COLO668 (cell line): ENCODE data around the gene DNAJB13.
A peak's percentile ranks its signal among the peaks of the same experiment; 100 is the strongest.

Experiments used
- DNase-seq: peaks from one replicate; lab custom pipeline; 2025; ENCODE audit not compliant: unreplicated experiment; lab: John Stamatoyannopoulos, UW

Gene DNAJB13

DNA sequence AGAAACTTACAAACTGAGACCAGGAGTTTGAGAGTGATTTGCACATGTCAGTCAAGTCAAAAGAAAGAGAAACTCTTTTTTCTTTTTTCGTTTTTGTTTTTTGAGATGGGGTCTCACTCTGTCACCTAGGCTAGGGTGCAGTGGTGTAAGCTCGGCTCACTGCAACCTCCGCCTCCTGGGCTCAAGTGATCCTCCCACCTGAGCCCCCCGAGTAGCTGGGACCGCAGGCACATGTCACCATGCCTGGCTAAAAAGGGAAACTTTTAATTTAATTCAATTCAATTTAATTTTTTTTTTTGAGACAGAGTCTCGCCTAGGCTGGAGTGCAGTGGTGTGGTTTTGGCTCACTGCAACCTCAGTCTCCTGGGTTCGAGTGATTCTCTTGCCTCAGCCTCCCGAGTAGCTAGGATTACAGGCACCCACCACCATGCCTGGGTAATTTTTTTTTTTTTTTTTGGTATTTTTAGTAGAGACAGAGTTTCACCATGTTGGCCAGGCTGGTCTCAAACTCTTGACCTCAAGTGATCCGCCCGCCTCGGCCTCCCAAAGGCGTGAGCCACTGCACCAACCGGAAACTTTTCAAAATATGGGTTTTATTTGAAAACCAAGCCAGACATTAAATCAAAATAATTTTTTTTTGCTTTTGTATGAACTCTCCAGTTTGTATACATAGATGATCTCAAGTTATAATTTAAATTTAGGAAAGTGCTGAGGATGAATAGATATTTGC, 48.2 kb downstream of the DNAJB13 start:
- DNase-seq = no peak

DNA sequence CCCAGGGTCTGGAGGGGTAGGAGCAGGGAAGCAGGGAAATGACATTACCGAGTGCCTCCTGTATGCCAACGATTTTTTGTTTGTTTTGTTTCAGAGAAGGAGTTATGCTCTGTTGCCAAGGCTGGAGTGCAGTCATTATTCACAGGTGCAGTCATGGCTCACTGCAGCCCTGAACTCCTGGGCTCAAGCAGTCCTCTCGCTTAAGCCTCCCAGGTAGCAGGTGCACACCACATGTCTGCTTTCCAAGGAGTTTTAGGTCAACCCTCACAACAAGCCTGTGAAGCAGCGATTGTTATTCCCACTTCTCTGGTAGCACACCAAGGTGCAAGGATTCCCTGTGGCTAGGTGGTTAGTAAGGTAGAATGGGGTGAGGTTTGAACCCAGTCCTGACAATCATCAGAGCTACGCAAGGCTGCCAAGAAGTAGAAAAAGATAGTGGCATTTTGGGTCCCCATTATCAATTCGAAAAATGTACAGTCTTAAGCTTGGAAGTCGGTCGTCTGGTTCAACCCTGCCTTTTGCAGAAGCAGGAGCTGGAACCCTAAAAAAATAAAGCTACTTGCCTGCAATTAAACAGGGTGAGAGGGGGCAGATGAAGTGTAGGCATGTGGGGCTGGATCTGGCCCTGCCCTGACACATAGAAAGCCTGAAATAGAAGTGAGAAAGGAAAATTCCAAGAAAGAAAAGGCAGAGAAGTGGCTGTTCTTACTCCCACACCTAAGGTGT, 48.9 kb downstream of the DNAJB13 start:
- peak; percentile 74 for DNase-seq

DNA sequence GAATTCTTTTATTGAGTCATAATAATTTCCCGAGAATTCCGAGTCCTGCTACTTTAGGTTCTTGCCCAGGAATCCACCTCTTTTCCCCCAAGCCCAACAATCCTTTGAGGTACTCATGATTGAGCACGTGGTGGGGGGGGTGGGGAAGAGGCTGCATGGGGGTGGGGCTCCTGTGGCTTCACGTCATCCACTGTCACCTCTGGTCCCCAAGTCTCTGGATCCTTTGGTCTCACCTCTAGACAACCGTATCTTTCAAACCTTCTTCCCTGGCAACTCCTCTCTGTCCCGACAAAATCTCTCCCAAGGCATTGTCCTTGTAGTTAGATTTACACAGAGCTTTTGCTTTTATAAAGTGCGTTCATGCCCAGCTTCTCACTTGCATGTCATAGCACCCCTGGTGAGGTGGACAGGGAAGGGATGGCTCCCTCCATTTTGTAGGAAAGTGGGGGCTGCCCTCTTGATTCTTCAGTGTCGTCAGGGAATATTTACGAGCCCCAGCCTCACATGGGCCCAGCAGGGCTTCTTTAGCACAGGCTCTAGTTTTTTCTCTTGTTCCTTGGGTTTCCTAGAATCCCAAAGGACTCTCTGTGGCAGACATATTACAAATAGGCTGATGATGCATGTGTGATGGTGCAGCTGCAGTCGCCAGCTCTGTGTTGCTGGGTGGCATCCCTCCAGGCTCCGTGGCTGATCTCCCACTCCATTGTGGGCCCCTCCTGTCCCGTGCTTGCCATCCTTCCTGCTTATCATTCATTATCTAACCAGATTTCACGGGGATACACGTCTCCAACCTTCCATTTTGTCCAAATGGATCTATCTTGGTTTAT, 49.7 kb downstream of the DNAJB13 start:
- no peak for DNase-seq

DNA sequence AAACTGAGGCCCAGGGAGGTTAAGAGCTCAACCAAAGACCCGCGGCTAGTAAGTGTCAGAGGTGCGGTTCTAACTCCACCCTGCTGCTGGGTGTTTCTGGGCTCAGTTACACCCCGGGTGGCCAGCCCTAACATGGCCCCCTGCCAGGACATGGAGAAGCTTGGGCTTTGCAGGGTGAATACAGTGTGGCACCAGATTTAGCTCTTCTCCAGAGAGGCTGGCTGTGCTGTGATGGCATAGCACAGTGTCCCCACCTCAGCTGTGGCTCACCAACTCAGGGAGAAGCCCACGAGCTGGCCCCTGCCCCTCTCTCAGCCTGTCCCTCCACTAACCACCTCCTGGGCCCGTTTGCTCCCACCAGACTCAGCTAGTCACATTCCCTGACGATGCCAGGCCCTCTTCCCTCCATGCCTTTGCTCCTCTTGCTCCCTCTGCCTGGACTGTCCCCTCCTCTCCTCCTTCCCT, 51.0 kb downstream of the DNAJB13 start:
- no peak for DNase-seq

DNA sequence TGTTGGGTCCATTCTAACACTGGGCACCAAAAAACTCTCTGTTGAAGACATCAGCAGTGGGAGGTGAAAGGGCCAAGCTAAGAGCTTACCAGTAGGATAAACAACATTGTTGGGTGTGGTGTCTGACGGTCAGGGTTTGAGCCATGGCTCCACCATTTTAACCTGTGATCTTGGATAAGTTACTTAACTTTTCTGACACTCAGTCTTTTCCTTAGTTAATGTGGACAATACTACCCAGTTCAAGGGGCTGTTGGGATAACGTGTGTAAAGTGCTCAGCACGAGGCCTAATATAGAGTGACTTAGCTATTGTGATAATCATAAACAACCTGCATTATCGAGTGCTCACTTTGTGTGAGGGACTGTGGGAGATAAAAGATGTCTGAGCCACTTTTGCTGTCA, 52.0 kb downstream of the DNAJB13 start:
- DNase-seq = no peak

DNA sequence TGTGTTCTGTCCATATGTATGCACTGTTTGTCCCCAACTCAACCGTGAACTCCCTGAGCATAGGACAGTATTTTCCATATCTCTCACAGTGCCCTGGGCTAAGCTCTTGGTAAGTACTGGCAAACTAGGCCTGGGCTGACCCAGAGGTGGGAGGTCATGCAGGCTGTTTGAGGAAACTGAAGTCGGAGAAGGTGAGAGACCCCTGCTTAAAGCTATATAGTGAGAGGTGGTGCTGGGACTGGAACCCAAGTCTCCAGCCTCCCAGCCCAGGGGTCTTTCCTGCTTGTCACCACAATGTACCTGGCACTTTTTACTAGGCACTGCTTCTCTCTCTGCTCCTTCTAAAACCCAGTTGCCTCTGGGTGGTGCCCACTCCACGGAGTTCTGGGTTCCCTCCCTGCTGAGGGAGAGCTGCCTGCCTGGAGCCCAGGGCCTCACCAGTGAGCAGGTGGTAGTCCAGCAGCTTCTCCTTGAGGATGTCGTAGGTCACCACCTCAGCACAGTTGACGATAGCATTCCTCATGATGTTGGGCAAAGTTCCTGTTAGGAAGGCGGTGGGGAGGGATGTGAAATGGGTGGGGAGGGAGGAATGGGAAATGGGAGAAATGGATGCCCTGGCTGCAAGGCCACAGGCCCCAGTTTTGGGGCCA, 53.3 kb downstream of the DNAJB13 start:
- no peak for DNase-seq

DNA sequence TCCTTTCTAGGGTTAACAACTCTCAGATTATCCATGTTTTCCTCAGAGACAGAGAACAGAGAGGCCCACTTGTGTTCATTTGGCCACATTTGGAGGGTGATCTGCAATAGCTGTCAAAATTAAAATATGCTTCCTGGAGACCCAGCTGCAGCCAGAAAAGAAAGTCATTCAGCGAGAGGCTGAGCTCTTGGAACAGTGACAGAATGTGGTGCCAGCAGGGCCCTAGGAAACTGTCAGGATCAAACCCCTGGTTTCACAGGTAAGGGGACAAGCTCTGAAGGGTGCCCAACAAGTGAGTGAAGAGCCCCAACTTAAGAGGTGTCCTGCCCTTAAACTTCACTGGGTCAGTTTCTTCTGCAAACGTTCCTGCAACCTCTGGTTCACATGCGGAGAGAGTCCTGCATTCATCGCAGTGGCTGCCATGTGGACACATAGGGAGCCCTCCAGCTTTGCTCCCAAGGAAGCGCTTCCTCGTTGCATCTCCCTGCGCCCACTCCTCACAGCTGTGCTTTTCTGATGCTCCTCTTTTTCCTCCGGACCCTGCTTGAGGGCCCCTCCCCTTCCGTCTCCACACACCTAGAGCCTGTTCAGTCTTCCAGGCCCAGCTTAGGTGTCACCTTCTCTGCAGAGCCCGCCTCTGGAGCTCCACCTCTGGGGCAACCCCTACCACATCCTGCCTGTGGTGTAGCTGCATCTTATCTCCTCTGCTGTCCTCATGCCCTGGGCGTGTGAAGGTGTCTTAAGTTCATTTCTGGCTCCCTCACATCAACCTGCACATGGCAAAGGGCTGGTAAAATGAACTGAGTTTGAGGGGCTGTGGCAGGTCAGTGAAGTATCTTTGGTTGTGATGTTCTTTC, 54.2 kb downstream of the DNAJB13 start:
- DNase-seq = no peak

DNA sequence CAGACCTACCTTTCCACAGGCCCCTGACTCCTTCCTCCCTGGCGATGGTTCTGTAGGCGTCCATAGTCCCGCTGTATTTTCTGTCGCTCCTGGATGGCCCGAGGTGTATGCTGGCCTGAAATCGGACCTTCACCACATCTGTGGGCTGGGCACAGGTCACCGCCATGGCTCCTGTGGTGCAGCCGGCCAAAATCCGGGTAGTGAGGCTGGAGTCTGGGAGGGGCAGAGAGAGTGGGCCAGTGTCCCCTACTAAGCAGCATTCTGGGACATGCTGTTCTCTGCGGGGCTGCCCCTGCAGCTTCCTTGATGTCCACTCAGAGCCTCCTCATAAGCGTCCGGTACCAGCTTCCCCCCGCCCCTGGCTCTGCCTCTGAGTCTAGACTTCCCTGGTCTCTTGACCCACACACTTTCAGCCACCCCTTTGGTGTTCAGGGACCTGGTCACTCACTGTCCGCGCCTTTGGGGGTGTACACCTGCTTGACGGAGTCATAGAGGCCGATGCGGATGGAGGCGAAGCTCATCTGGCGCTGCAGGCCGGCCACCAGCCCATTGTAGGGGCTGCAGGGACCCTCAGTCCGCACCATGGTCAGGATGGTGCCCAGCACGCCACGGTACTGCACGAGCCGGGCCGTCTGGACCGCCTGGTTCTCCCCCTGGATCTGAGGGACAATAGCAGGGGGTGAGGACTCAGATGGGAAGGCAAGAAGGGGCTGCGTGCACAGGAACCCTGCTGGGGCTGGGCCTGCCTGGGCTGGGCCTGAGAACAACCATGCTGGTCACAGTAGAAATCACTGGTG, 55.1 kb downstream of the DNAJB13 start:
- no peak for DNase-seq

DNA sequence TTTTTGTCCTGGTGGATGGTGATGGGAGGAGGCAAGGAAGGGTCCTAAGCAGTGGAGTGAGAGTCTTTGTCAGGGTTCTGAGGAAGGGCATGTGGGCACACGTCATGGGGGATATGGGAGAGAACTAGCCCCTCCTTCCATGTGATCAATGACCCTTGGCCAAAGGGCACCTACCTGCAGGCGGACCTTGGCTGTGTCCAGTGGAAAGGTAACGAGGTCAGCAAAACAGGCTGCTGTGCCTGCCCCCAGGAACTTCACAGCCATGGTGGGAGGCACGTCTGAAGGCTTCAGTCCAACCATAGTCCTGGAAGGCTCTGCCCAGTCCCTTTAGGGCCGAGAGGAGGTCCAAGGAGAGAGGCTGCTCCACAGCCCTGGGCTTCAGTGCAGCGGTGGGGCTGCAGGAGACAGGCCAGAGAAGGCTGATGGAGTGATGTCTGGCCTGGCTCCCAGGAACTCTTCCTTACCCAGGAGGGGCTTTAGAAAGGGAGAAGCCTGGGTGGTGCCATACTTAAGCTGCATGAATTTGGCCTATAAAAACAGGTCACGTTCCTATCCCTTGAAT, 56.0 kb downstream of the DNAJB13 start:
- no peak for DNase-seq

DNA sequence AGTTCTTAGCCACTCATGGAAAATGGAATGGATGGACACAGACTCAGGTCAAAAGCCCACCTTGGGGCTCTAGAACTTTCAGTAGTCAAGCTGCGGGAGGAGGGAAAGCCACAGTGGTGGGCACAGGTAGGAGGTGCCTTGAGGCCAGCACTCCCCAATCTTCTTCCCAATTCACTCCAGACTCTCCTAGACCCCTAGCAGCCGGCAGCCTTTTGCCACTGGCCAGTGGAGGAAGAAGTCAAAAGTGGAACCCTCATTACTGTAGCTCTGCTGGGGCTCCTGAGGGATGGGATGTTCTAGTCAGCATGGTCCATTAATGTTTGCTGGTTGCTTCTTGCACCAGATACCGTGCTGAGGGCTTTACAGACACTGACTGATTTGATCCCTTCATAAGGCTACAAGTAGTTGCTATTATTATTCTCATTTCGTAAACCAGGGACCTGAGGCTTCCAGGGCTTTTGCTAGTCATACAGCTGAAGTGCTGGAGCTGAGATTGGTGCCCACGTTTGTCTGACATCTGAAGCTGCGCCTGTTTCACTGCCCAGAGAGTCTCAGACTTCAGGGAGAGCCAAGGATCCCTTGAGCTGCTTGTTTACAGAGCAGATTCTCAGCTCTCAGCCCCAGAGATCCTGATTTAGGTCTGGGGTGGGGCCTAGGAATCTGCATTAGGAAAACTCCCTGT, 57.0 kb downstream of the DNAJB13 start:
- DNase-seq = no peak

DNA sequence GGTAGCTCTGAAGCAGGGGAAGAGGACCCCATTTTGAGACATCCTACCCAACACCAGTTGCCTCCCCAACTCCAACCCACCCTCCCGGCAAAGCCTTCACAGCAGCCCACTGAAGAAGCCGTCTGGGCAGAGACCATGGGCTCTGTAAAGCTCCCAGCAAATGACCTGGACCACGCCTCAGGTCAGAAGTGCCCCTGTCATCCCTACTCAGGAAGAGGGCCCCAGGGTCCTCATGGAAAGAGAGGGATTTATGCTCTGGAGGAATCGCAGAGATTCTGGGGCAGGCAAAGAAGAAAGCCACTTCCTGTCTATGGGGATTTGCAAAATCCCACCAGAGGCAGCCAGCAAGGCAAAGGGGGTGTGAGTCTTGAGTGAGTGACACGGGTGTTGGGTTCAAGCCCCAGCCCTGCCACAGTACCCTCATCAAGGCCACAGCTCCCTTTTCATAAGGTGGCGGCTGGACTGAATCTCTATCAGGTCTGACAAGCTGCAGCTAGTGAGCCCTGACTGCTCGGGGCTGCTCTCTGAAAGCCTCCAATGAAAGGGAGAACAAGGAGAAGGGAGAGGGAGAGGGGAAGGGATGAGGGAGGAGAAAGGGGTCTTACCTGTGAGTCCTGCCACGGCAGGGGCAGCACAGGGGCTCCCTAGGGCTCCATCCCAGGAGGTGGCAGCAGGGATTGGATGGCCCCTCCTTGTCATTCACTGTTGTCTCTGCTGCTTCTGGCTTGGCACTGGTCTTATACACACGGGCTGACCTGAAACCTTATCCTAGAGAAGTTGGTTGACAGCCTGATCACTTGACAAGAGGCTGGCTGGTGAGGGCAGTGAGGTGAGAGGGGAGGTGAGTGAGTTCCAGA, 57.8 kb downstream of the DNAJB13 start, which contains the start of gene UCP3:
UCP3 (minus strand) TSS at position 713 of the 857 bp plus-strand sequence. CDS start 2,043 bp downstream, outside the sequence.
- DNase-seq = no peak

DNA sequence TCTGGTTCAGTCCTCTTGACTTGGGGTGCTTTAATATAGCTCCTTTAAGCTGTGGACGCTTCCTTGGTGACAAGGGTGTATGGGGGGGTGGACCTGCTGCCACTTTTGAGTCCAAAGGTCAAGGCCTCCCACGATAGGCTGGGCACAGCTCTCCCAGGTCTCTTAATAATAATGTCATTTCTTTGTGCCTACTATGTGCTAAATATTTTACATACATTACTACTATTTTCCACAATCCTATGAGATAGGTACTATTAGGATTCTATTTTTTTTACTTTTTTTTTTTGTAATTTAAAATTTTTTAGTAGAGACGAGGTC, 58.4 kb downstream of the DNAJB13 start:
- no peak for DNase-seq

DNA sequence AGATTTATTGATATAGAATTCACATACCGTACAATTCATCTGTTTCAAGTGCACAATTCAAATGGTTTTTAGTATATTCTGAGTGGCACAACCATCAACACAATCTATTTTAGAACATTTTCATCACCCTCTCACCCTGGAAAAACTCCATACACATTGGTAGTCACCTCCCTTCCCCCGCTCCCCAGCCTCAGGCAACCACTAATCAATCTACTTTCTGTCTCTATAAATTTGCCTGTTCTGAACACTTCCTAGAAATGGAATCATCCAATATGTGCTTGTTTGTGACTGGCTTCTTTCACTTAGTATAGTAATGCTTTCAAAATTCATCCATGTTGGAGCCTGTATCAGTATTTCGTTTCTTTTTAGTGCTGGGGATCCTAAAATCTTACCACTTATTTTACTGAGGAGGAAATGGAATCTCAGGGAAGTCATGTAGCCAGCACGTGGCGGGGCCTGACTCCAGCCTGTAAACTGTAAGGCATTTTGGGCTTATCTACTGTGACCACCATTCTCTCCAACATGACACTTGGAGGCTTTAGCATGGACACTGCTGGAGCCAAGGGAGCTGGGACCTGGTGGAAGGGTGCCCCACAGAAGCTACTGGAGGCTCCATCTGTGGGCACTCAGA, 59.0 kb downstream of the DNAJB13 start:
- no peak for DNase-seq

DNA sequence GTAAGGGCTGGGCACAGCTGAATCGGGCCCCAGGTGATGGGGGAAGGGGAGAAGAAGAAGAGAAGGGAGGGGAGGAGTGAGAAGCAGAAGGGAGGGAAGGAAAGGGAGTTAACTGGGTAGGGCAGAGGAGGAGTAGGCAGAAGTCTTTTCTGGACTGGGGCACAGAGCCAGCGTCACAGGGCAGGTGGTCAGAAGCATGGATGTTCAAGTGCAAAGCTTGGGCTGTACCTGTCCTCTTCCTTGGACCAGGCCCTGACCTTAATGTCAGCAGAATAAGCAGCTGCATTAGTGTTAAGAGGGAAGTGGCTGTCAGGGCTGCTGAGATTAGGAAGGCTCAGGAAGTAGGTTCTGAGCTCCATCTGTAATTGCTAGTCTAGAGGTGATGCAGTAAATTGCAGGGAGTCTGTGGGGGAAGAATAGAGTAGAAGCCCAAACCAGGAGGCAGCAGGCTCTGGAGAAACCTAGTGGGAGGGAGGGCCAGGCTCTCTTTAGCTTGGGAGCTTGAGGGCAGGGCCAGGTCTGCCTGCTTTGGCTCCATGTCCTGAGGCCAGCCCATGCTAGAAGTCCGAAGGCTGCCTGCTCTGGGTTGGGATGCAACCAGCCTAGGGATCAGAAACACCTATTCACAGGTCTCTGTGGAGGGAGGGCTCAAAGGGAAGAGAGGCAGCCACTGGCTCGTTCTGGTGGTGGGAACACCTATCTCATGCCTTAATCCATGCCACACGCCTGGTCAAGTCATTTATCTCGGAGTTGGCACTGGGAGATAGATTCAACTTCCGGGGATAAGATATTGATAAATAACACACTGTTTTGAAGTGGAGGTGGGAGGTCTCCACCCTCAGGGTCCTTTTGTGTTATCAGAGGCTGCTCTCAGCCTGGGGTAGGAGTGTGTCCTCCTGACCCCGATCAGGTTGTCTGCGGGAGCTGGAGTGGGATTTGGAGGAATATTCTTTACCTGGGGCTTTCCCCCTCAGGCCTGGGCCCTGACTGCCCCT, 59.8 kb downstream of the DNAJB13 start:
- no peak for DNase-seq

DNA sequence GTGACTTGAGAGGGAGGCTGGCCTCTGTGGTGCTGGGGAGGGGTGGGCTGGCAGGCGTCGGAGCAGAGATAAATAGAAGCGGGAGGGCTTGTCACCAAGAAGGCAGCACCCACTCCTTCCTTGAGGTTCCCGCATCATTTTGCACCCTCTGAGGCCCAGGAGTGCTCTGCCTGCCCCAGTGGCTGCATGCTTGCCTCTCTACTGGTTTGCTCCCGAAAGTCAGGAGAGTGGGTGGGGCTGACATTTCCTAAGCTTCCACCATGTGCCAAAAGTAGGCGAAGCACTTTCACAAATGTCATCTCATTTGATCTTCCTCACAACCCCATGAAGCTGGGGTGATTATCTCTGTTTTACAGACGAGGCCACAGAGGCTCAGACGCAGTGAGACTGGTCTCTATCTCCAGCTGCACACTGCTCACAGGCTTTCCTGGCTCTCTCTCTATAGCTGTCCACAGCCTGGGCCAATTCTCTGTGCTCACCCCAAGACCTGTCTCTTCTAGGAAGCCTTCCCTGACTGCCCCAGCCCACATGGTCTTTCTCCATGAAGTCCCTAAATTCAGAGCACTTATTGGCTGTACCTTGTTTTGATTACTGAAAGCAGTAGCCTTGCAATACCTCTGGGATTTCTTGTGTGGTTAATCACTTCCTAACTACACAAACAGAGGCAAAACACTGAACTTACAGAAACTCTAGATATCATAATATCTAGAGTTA, 60.7 kb downstream of the DNAJB13 start:
- DNase-seq = no peak
